Mucosa of rectum (tissue), 2 donors: Measurements from ENCODE around the gene SRCIN1.
"Not testable (repeated sequence)": the region's sequence is repeated elsewhere in the genome, so short reads cannot be mapped to it uniquely, and the experiment has no call there.

Source experiments
- H3K27ac ChIP-seq, 2 donors: one replicate each; pipeline ENCODE4 v1.7.0; 2013; ENCODE audit warnings: inconsistent platforms in 2 of 2, low read depth in 2 of 2, low read length in 2 of 2
- H3K27me3 ChIP-seq, 2 donors: one replicate each; pipeline ENCODE4 v1.7.0; 2013; ENCODE audit warnings: low read length in 2 of 2; ENCODE audit not compliant: control insufficient read depth in 2 of 2, insufficient read depth in 2 of 2
- H3K36me3 ChIP-seq, 2 donors: one replicate each; pipeline ENCODE4 v1.7.0; 2013; ENCODE audit warnings: low read length in 2 of 2; ENCODE audit not compliant: control insufficient read depth in 2 of 2, insufficient read depth in 2 of 2
- H3K4me1 ChIP-seq, 2 donors: one replicate each; pipeline ENCODE4 v1.7.0; 2013; ENCODE audit warnings: low read length in 2 of 2, mild to moderate bottlenecking in 1 of 2; ENCODE audit not compliant: control insufficient read depth in 2 of 2, insufficient read depth in 2 of 2
- H3K4me3 ChIP-seq, 2 donors: one replicate each; pipeline ENCODE4 v1.7.0; 2013; ENCODE audit warnings: low read length in 2 of 2
- H3K9ac ChIP-seq, 2 donors: one replicate each; pipeline ENCODE4 v1.7.0; 2013; ENCODE audit warnings: low read length in 2 of 2, low read depth in 1 of 2, mild to moderate bottlenecking in 1 of 2
- H3K9me3 ChIP-seq, 2 donors: one replicate each; pipeline ENCODE4 v1.7.0; 2013; ENCODE audit warnings: low read length in 2 of 2; ENCODE audit not compliant: control insufficient read depth in 2 of 2
- donor health status: healthy.
- donor health status: Normal muscosa, but diverticular disease.

Gene SRCIN1

GRCh38 chr17:38484242-38485145 lies 121.3 kb downstream of the SRCIN1 start:
- H3K27ac ChIP-seq, result not testable (repeated sequence)

GRCh38 chr17:38482700-38483043 lies 123.1 kb downstream of the SRCIN1 start:
- H3K9ac ChIP-seq, H3K36me3 ChIP-seq, H3K4me1 ChIP-seq, H3K4me3 ChIP-seq, H3K27ac ChIP-seq, H3K27me3 ChIP-seq, H3K9me3 ChIP-seq: not testable (repeated sequence)

More at GRCh38 chr17:38484242-38485145, 121.3 kb downstream of the SRCIN1 start:
- H3K36me3 ChIP-seq, H3K27me3 ChIP-seq, H3K9ac ChIP-seq, H3K4me1 ChIP-seq, H3K9me3 ChIP-seq, H3K4me3 ChIP-seq: not testable (repeated sequence)

GRCh38 chr17:38482039-38482699 lies 123.6 kb downstream of the SRCIN1 start:
- not testable (repeated sequence) for H3K4me1 ChIP-seq, H3K9ac ChIP-seq, H3K36me3 ChIP-seq, H3K9me3 ChIP-seq, H3K27ac ChIP-seq, H3K27me3 ChIP-seq, H3K4me3 ChIP-seq
